K562 (cell line): Measurements from ENCODE around the gene DDX18. TPM values are rescaled to one million over a fixed set of nuclear protein-coding genes. Genes with fewer than 3 reads are reported as not detected.
A peak's percentile ranks its signal among the peaks of the same experiment; 100 is the strongest.

Experiments
- ATAC-seq: fragments of 200-7000 bp; cut with Tn5 transposase; 3 replicates; pipeline ENCODE4 v1.9.1; 2020; ENCODE audit warnings: moderate library complexity
- BruUV-seq: library from RNA; stranded (reverse); fragments of 400-500 nt; replicated peaks from 2 replicates; lab custom pipeline; 2021; lab: Mats Ljungman, UMichigan
- CTCF ChIA-PET: fragments of 300-600 bp; formaldehyde crosslinking; extraction: SDS; loops from one replicate; lab custom pipeline; 2021; ENCODE audit warnings: low intra/inter-chr PET ratio; lab: Yijun Ruan, JAX
- POLR2A ChIA-PET: fragments of 300-600, 350-650 bp; sonication (Branson Sonifier 250); formaldehyde crosslinking; extraction: SDS; loops from one replicate; lab custom pipeline; 2021; ENCODE audit warnings: antibody characterized with exemption, inconsistent platforms; lab: Yijun Ruan, JAX
- DNase-seq, 4 experiments: peaks; one replicate each; pipeline versions ENCODE4 v3.0.0 to v3.0.0-alpha.2; 2011 to 2018; ENCODE audit warnings: low spot score in 3 of 4, mixed read lengths in 3 of 4; ENCODE audit errors: extremely low read depth in 1 of 4
- FAIRE-seq: peaks from 2 replicates; lab custom pipeline; 2011; peaks lifted over from hg19 to GRCh38; lab: Jason Lieb, UNC
- H2AFZ ChIP-seq: 2 replicates; pipeline ENCODE4 v1.6.0; 2011; ENCODE audit warnings: low read depth, low read length, control low read depth, inconsistent platforms
- H3K27ac ChIP-seq: fragments of 200-600 bp; 3 replicates; pipeline ENCODE4 v1.8.0; 2011; ENCODE audit warnings: low read depth, mild to moderate bottlenecking, control low read depth, inconsistent platforms, low read length, moderate library complexity, mixed read lengths; ENCODE audit errors: extremely low read depth
- H3K27me3 ChIP-seq, 2 experiments: fragments of 300-600 bp in 1 of 2; 2 replicates in 1 of 2; 3 replicates in 1 of 2; pipeline versions ENCODE4 v1.6.0 to v1.8.0; 2011; ENCODE audit warnings: inconsistent platforms in 2 of 2, low read length in 2 of 2, mild to moderate bottlenecking in 1 of 2, mixed read lengths in 1 of 2, moderate library complexity in 1 of 2; ENCODE audit not compliant: control insufficient read depth in 2 of 2, insufficient read depth in 2 of 2
- H3K36me3 ChIP-seq: fragments of 300-600 bp; 3 replicates; pipeline ENCODE4 v1.8.0; 2011; ENCODE audit warnings: mild to moderate bottlenecking, low read length, inconsistent platforms; ENCODE audit not compliant: control insufficient read depth, insufficient read depth
- H3K4me1 ChIP-seq, 2 experiments: fragments of 200-600 bp in 1 of 2; replicated peaks in 1 of 2; 2 replicates in 1 of 2; 3 replicates in 1 of 2; pipeline versions ENCODE4 v1.5.1 to v1.8.0; 2011; ENCODE audit warnings: inconsistent platforms in 2 of 2, low read length in 2 of 2, mild to moderate bottlenecking in 1 of 2, mixed read lengths in 1 of 2, moderate library complexity in 1 of 2; ENCODE audit not compliant: control insufficient read depth in 2 of 2, insufficient read depth in 2 of 2
- H3K4me2 ChIP-seq: 2 replicates; pipeline ENCODE4 v1.6.1; 2011; ENCODE audit warnings: low read length, control low read depth, inconsistent platforms, mixed read lengths; ENCODE audit not compliant: insufficient read depth
- H3K4me3 ChIP-seq: fragments of 200-600 bp; sonication (generic), shearing (Covaris generic); 2 replicates; pipeline ENCODE4 v1.5.1; 2016; ENCODE audit warnings: control low read depth, inconsistent platforms
- H3K79me2 ChIP-seq: fragments of 200-600 bp; 3 replicates; pipeline ENCODE4 v1.8.0; 2011; ENCODE audit warnings: low read length, inconsistent platforms; ENCODE audit not compliant: control insufficient read depth, insufficient read depth
- H3K9ac ChIP-seq, 2 experiments: 2 replicates each; pipeline versions ENCODE4 v1.6.0 to v1.6.1; 2011; ENCODE audit warnings: low read depth in 2 of 2, low read length in 2 of 2, control low read depth in 1 of 2, inconsistent platforms in 1 of 2, mild to moderate bottlenecking in 1 of 2, mixed read lengths in 1 of 2; ENCODE audit not compliant: insufficient read depth in 1 of 2
- H3K9me1 ChIP-seq: one replicate; pipeline ENCODE4 v1.6.0; 2011; ENCODE audit warnings: inconsistent platforms, mild to moderate bottlenecking, low read length, moderate library complexity; ENCODE audit not compliant: control insufficient read depth, insufficient read depth
- H3K9me3 ChIP-seq: replicated peaks from 2 replicates; pipeline ENCODE4 v1.5.1; 2011; ENCODE audit warnings: low read depth, low read length, inconsistent platforms; ENCODE audit not compliant: control insufficient read depth, insufficient read depth
- H4K20me1 ChIP-seq: replicated peaks from 2 replicates; pipeline ENCODE4 v1.6.1; 2011; ENCODE audit warnings: low read length, inconsistent platforms, mixed read lengths; ENCODE audit not compliant: control insufficient read depth, insufficient read depth
- ASH1L ChIP-seq: fragments of 450-650 bp; IDR thresholded peaks from 2 replicates; pipeline ENCODE4 v1.6.1; 2018; ENCODE audit warnings: borderline replicate concordance, mild to moderate bottlenecking, low read depth; ENCODE audit not compliant: partially characterized antibody
- CBFA2T3 ChIP-seq: fragments of 450-650 bp; IDR thresholded peaks from 2 replicates; pipeline ENCODE4 v1.6.1; 2017
- NR2C2 ChIP-seq, 2 experiments: fragments of 200-800 bp in 1 of 2; sonication (Bioruptor generic) in 1 of 2; sonication (generic) in 1 of 2; formaldehyde crosslinking in 1 of 2; IDR thresholded peaks; 2 replicates each; pipeline versions ENCODE4 v1.6.1 to v1.8.0; 2016 to 2022; ENCODE audit warnings: mild to moderate bottlenecking in 1 of 2, missing compliant biosample characterization in 1 of 2, missing genetic modification characterization in 1 of 2, missing genetic modification reagents in 1 of 2
- SMARCC2 ChIP-seq: fragments of 450-650 bp; IDR thresholded peaks from 2 replicates; pipeline ENCODE4 v1.6.1; 2017; ENCODE audit warnings: antibody characterized with exemption, moderate library complexity, mild to moderate bottlenecking, low read depth
- TAL1 ChIP-seq: fragments of 450-650 bp; IDR thresholded peaks from 2 replicates; pipeline ENCODE4 v1.6.1; 2016; ENCODE audit warnings: mild to moderate bottlenecking
- YBX1 ChIP-seq: fragments of 450-650 bp; IDR thresholded peaks from 2 replicates; pipeline ENCODE4 v1.7.1; 2016; ENCODE audit warnings: mild to moderate bottlenecking
- ZBTB7A ChIP-seq: IDR thresholded peaks from 2 replicates; pipeline ENCODE4 v1.6.1; 2011; ENCODE audit warnings: low read depth, mild to moderate bottlenecking, low read length, moderate library complexity, borderline replicate concordance; ENCODE audit not compliant: control insufficient read depth
- whole genome bisulfite sequencing: fragments of 100-300 bp; shearing (Covaris generic); methylation state at CpG from one replicate; pipeline ENCODE4 v1.1.6; 2016; ENCODE audit warnings: low coverage, mixed read lengths; ENCODE audit not compliant: insufficient coverage; ENCODE audit errors: missing lambda C conversion rate; 5-methylcytosine and 5-hydroxymethylcytosine counted together
- in situ Hi-C: fragments of 300-500 bp; cut with MboI; formaldehyde crosslinking; loops from 4 replicates; pipeline ENCODE4 v1.15.0; 2018; ENCODE audit warnings: inconsistent platforms, mixed read lengths
- intact Hi-C: fragments of 100-400 bp; cut with micrococcal nuclease; formaldehyde crosslinking; loops from 2 replicates; pipeline ENCODE4 v1.14.2; 2022
- polyA plus RNA-seq, 8 experiments: library from polyadenylated mRNA; depleted of rRNA in 4 of 8; stranded (reverse) in 5 of 8; unstranded in 3 of 8; fragments of >200 nt; fragmentation: Nextera tagmentation in 2 of 8; fragmentation: Illumina TruSeq in 1 of 8; extraction: Ambion mirVana in 2 of 8; extraction: Trizol in 1 of 8; gene quantifications; 2 replicates each; pipeline versions ENCODE4 v1.2.1 to v1.2.3, GENCODE V29; 2011 to 2014; ENCODE audit warnings: inconsistent platforms in 1 of 8, missing spikeins in 1 of 8
- total RNA-seq, 7 experiments: library from RNA; depleted of rRNA in 6 of 7; stranded (reverse); fragments of >200 nt in 6 of 7; fragmentation: Illumina TruSeq in 2 of 7; extraction: Trizol in 2 of 7; gene quantifications; 2 replicates each; pipeline versions ENCODE4 v1.2.1 to v1.2.3, GENCODE V29; 2011 to 2021; ENCODE audit warnings: low replicate concordance in 1 of 7
- TF ChIP-seq, protein P1 (sequence below): IDR thresholded peaks from 2 replicates; pipeline ENCODE4 v1.6.1; 2012; ENCODE audit warnings: low read depth, low read length, improper control_type of control experiment, borderline replicate concordance
- TF ChIP-seq, protein P2 (sequence below): fragments of 150-350 bp; conservative IDR thresholded peaks from 2 replicates; pipeline ENCODE4 v1.6.1; 2014; ENCODE audit warnings: low read length
- TF ChIP-seq, protein P3 (sequence below): sonication (generic); formaldehyde crosslinking; IDR thresholded peaks from 2 replicates; pipeline ENCODE4 v1.8.1; 2023; ENCODE audit warnings: mild to moderate bottlenecking, missing genetic modification reagents

DDX18 gene
- total and polyA plus RNA-seq, 9 of the 15 experiments (the other 6 are each of a cell fraction or from before 2014, with no cell fraction given): 67.9 to 156 (median 116) TPM

DNA sequence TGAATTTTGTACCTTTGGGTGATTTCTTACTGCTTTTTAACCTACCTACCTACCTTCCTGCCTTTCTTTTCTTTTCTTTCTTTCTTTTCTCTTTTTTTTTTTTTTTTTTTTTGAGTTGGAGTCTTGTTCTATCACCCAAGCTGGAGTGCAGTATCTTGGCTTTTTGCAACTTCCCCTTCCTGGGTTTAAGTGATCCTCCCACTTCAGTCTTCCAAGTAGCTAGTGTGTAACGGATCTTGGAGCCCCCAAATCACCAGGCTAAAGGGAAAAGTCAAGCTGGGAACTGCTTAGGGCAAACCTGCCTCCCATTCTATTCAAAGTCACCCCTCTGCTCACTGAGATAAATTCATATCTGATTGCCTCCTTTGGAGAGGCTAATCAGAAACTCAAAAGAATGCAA lies 61.3 kb downstream of the DDX18 start:
- H3K27ac ChIP-seq: no peak overlapping the region

DNA sequence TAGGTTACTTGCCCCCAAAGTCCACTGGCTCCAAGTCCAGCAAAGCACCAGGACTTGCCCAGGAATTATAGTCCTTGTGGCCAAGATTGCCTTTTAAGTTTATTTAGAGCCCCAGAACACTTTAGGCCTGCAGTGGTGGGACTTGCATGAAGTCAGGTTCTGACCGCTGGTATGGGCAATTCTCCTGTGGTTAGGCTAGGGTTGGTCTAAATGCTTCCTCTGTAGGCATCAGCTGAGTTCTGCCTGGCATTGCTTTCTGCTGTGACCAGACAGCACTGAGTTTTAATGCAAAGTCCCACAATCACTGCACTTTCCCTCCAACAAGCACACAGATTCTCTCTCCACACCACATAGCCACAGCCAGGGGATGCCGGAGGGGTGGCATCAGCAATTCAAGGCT lies 64.5 kb downstream of the DDX18 start:
- no peak overlapping the region for H3K27ac ChIP-seq
- CTCF ChIA-PET: no interaction called here
- no peak for FAIRE-seq
- TF ChIP-seq ZBTB7A: no peak
- TF ChIP-seq, protein P1, sequence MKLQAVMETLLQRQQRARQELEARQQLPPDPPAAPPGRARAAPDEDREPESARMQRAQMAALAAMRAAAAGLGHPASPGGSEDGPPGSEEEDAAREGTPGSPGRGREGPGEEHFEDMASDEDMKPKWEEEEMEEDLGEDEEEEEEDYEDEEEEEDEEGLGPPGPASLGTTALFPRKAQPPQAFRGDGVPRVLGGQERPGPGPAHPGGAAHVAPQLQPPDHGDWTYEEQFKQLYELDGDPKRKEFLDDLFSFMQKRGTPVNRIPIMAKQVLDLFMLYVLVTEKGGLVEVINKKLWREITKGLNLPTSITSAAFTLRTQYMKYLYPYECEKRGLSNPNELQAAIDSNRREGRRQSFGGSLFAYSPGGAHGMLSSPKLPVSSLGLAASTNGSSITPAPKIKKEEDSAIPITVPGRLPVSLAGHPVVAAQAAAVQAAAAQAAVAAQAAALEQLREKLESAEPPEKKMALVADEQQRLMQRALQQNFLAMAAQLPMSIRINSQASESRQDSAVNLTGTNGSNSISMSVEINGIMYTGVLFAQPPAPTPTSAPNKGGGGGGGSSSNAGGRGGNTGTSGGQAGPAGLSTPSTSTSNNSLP: no peak
- no peak for TF ChIP-seq SMARCC2
- TF ChIP-seq, protein P2, sequence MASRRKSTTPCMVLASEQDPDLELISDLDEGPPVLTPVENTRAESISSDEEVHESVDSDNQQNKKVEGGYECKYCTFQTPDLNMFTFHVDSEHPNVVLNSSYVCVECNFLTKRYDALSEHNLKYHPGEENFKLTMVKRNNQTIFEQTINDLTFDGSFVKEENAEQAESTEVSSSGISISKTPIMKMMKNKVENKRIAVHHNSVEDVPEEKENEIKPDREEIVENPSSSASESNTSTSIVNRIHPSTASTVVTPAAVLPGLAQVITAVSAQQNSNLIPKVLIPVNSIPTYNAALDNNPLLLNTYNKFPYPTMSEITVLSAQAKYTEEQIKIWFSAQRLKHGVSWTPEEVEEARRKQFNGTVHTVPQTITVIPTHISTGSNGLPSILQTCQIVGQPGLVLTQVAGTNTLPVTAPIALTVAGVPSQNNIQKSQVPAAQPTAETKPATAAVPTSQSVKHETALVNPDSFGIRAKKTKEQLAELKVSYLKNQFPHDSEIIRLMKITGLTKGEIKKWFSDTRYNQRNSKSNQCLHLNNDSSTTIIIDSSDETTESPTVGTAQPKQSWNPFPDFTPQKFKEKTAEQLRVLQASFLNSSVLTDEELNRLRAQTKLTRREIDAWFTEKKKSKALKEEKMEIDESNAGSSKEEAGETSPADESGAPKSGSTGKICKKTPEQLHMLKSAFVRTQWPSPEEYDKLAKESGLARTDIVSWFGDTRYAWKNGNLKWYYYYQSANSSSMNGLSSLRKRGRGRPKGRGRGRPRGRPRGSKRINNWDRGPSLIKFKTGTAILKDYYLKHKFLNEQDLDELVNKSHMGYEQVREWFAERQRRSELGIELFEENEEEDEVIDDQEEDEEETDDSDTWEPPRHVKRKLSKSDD: no peak
- TF ChIP-seq YBX1: no peak
- no peak for TF ChIP-seq ASH1L
- TF ChIP-seq, protein P3, sequence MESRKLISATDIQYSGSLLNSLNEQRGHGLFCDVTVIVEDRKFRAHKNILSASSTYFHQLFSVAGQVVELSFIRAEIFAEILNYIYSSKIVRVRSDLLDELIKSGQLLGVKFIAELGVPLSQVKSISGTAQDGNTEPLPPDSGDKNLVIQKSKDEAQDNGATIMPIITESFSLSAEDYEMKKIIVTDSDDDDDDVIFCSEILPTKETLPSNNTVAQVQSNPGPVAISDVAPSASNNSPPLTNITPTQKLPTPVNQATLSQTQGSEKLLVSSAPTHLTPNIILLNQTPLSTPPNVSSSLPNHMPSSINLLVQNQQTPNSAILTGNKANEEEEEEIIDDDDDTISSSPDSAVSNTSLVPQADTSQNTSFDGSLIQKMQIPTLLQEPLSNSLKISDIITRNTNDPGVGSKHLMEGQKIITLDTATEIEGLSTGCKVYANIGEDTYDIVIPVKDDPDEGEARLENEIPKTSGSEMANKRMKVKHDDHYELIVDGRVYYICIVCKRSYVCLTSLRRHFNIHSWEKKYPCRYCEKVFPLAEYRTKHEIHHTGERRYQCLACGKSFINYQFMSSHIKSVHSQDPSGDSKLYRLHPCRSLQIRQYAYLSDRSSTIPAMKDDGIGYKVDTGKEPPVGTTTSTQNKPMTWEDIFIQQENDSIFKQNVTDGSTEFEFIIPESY (CRISPR knock-in tag): no peak
- no peak for TF ChIP-seq TAL1

More for the DNA sequence above, 61.3 kb downstream of the DDX18 start:
- H3K79me2 ChIP-seq: no peaks in the 10 kb centered on the region
- DNase-seq (no peak), FAIRE-seq (no peak), ATAC-seq (no peak)
- no TSS peak for BruUV-seq
- no peaks in the 10 kb centered on the region for H4K20me1 ChIP-seq
- 0% methylated on average over 1 of the region's 1 CpG for WGBS
- H3K36me3 ChIP-seq: no peaks in the 10 kb centered on the region
- ChIA-PET POLR2A (interaction anchor here (0.6 kb wide), 1 partner anchor 21 kb away, joined by 3 read pairs; no protein-coding TSS in a partner anchor), CTCF (no interaction called here)
- no peak overlapping the region for H3K9ac ChIP-seq
- no peaks in the 10 kb centered on the region for H3K9me3 ChIP-seq
- in situ Hi-C loops: no loop called here
- no peak overlapping the region for H2AFZ ChIP-seq
- H3K9me1 ChIP-seq: no peaks in the 10 kb centered on the region
- H3K4me3 ChIP-seq: no peak overlapping the region
- H3K4me2 ChIP-seq: no peak overlapping the region
- H3K4me1 ChIP-seq: no peaks in the 10 kb centered on the region
- H3K27me3 ChIP-seq: no peaks in the 10 kb centered on the region
- no peak for TF ChIP-seq NR2C2 (CRISPR knock-in tag; IDR thresholded peaks at IDR 0.05)
- no peak for TF ChIP-seq NR2C2 (tag; IDR thresholded peaks at IDR 0.05)
- TF ChIP-seq CBFA2T3: 0 out of 2 replicates have a peak, but pooled peaks have one; percentile 37
- intact Hi-C loops: no loop called here

More for the DNA sequence above, 64.5 kb downstream of the DDX18 start:
- H2AFZ ChIP-seq: no peak overlapping the region
- no peaks in the 10 kb centered on the region for H3K79me2 ChIP-seq
- H3K4me2 ChIP-seq: no peak overlapping the region
- in situ Hi-C loops (no loop called here), intact Hi-C loops (no loop called here)
- no peak overlapping the region for H3K9ac ChIP-seq
- 0% methylated on average over 2 of the region's 2 CpGs for WGBS
- DNase-seq: no peak
- H3K4me1 ChIP-seq: no peaks in the 10 kb centered on the region
- H3K9me3 ChIP-seq: no peaks in the 10 kb centered on the region
- ATAC-seq: no peak
- POLR2A ChIA-PET: no interaction called here
- no peak overlapping the region for H3K4me3 ChIP-seq
- H3K27me3 ChIP-seq: no peaks in the 10 kb centered on the region
- H4K20me1 ChIP-seq: no peaks in the 10 kb centered on the region
- no TSS peak for BruUV-seq
- H3K9me1 ChIP-seq: no peaks in the 10 kb centered on the region
- H3K36me3 ChIP-seq: no peaks in the 10 kb centered on the region
